T-cell (primary cell): ENCODE measurements around the gene GRM6. TPM values are rescaled to one million over a fixed set of nuclear protein-coding genes. Genes with fewer than 3 reads are reported as not detected.

Experiments used
- ATAC-seq, 4 experiments: fragments of 200-7000 bp in 3 of 4; fragments of 150-1000 bp in 1 of 4; cut with Tn5 transposase; replicated peaks in 1 of 4; 1 replicate in 3 of 4; 2 replicates in 1 of 4; pipeline ENCODE4 v1.10.0; 2021; ENCODE audit warnings: moderate library complexity in 3 of 4, mild to moderate bottlenecking in 2 of 4, moderate number of reproducible peaks in 1 of 4
- CTCF ChIA-PET, 2 donors: fragments of 300-600 bp; sonication (Branson Sonifier 250); formaldehyde crosslinking; loops; one replicate each; lab custom pipeline; 2022; ENCODE audit warnings: antibody characterized with exemption in 2 of 2; lab: Charles Lee
- POLR2A ChIA-PET, 2 donors: fragments of 300-600 bp; sonication (Branson Sonifier 250); formaldehyde crosslinking; loops; one replicate each; lab custom pipeline; 2022; ENCODE audit warnings: antibody characterized with exemption in 2 of 2; lab: Charles Lee
- DNase-seq, 35 experiments: peaks; one replicate each; pipeline versions ENCODE4 v3.0.0 to v3.0.0-alpha.2; 2013 to 2023
- H3K27ac ChIP-seq: one replicate; pipeline ENCODE4 v1.5.1; 2013; ENCODE audit warnings: low read length
- H3K27me3 ChIP-seq, 2 experiments: replicated peaks in 1 of 2; 1 replicate in 1 of 2; 2 replicates in 1 of 2; pipeline versions ENCODE4 v1.6.1 to v1.7.0; 2013; ENCODE audit warnings: low read length in 1 of 2, mixed read lengths in 1 of 2; ENCODE audit not compliant: control insufficient read depth in 2 of 2, insufficient read depth in 2 of 2; ENCODE audit errors: extremely low read depth in 1 of 2
- H3K36me3 ChIP-seq, 2 donors: 1 replicate in 1 of 2; 2 replicates in 1 of 2; pipeline versions ENCODE4 v1.6.1 to v1.7.0; 2013; ENCODE audit warnings: low read length in 1 of 2; ENCODE audit not compliant: control insufficient read depth in 2 of 2, insufficient read depth in 1 of 2; ENCODE audit errors: extremely low read depth in 1 of 2
- H3K4me1 ChIP-seq, 2 experiments: 1 replicate in 1 of 2; 2 replicates in 1 of 2; pipeline versions ENCODE4 v1.6.1 to v1.7.0; 2013; ENCODE audit warnings: low read length in 2 of 2, mixed read lengths in 1 of 2; ENCODE audit not compliant: insufficient read depth in 2 of 2, control insufficient read depth in 1 of 2; ENCODE audit errors: extremely low read depth in 1 of 2
- H3K4me3 ChIP-seq, 2 donors: 1 replicate in 1 of 2; 2 replicates in 1 of 2; pipeline versions ENCODE4 v1.5.1 to v1.7.0; 2013; ENCODE audit warnings: mild to moderate bottlenecking in 2 of 2, low read length in 1 of 2, moderate library complexity in 1 of 2; ENCODE audit not compliant: control insufficient read depth in 1 of 2; ENCODE audit errors: extremely low read depth in 1 of 2
- H3K9me3 ChIP-seq: 2 replicates; pipeline ENCODE4 v1.7.0; 2013
- H3K27ac Mint-ChIP-seq, 2 donors: one replicate each; pipeline ENCODE4 v1.8.0; 2020 to 2021; ENCODE audit warnings: mild to moderate bottlenecking in 2 of 2, mixed read lengths in 2 of 2
- H3K27me3 Mint-ChIP-seq, 2 donors: one replicate each; pipeline ENCODE4 v1.8.0; 2021 to 2022; ENCODE audit warnings: mixed read lengths in 2 of 2
- H3K36me3 Mint-ChIP-seq: one replicate; pipeline ENCODE4 v1.8.0; 2021; ENCODE audit warnings: mixed read lengths
- H3K4me1 Mint-ChIP-seq, 3 donors: one replicate each; pipeline ENCODE4 v1.8.0; 2020 to 2022; ENCODE audit warnings: mixed read lengths in 3 of 3, mild to moderate bottlenecking in 1 of 3
- H3K4me3 Mint-ChIP-seq, 3 donors: one replicate each; pipeline ENCODE4 v1.8.0; 2020 to 2022; ENCODE audit warnings: mild to moderate bottlenecking in 3 of 3, mixed read lengths in 3 of 3, moderate library complexity in 3 of 3
- H3K9me3 Mint-ChIP-seq, 3 donors: one replicate each; pipeline ENCODE4 v1.8.0; 2020 to 2022; ENCODE audit warnings: mixed read lengths in 3 of 3
- whole genome bisulfite sequencing: methylation state at CpG from one replicate; pipeline ENCODE4 v1.1.5; 2013; ENCODE audit warnings: missing lambda C conversion rate; ENCODE audit not compliant: insufficient coverage; 5-methylcytosine and 5-hydroxymethylcytosine counted together
- total RNA-seq, 35 experiments: library from RNA in 6 of 35; stranded (reverse) in 6 of 35; fragments of 120-200 nt in 1 of 35; gene quantifications; one replicate each; pipeline versions ENCODE4 v1.2.1 to v1.2.4 and lab custom pipeline; 2013 to 2026

GRM6 gene
- total RNA-seq, 5 donors from 2014 or later (not counting 1 experiment from before 2014, with no cell fraction given): not detected

DNA sequence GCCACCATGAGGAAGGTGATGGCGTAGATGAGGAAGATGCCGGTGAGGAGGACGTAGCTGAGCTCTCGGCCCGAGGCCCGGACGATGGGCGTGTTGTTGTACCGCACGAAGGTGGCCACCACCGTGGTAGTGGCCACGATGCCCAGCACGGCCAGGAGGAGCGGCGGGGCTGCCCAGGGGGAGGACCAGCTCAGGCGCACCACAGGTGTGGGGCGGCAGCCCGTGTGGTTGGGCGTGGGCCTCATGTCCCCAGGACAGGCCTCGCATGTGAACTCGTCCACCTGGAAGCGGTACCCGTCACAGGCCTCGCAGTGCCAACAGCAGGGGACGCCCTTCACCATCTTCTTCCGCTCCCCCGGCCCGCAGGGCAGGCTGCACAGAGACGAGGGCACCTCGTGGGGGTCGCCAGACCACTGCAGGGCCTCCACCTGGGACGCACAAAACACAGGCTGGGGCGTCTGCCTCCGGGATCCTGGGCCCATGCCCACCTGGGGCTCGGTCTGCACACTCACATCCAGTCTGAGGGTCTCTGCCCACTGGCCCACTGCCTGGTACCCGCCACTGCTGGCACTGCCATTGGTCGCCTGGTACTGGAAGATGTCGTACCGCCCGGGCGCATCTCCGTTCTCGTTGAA lies 8.7 kb downstream of the GRM6 start:
- Histone ChIP-seq H3K4me3 (no peak overlapping the region), H3K4me1 (no peaks in the 10 kb centered on the region), H3K36me3 (no peaks in the 10 kb centered on the region), H3K27me3 (peaks cover 0 to 15% of the 10 kb centered on the region in 2 experiments), H3K27ac (no peak overlapping the region), H3K9me3 (no peaks in the 10 kb centered on the region)
- Mint-ChIP-seq H3K27ac (no peak overlapping the region), H3K4me1 (no peaks in the 10 kb centered on the region), H3K4me3 (no peak overlapping the region), H3K27me3 (peaks cover 0 to 2% of the 10 kb centered on the region in 2 donors), H3K9me3 (peaks cover 4 to 24% (median 9%) of the 10 kb centered on the region in 3 donors), H3K36me3 (no peaks in the 10 kb centered on the region)
- WGBS: 96% methylated on average over 42 of the region's 43 CpGs
- DNase-seq: no peak
- CTCF ChIA-PET: no interaction called here
- ATAC-seq: no peak
- POLR2A ChIA-PET: no interaction called here

GRCh38 chr5:178984145-178985072 lies 10.7 kb downstream of the GRM6 start:
- H3K9me3 ChIP-seq: no peaks in the 10 kb centered on the region
- H3K4me3 Mint-ChIP-seq: no peak overlapping the region
- no peaks in the 10 kb centered on the region for H3K4me1 Mint-ChIP-seq
- no peaks in the 10 kb centered on the region for H3K36me3 Mint-ChIP-seq
- H3K4me1 ChIP-seq: no peaks in the 10 kb centered on the region
- peaks cover 7 to 32% (median 8%) of the 10 kb centered on the region in 3 donors for H3K9me3 Mint-ChIP-seq
- peaks cover 0 to 8% of the 10 kb centered on the region in 2 experiments for H3K27me3 ChIP-seq
- DNase-seq (no peak), ATAC-seq (no peak)
- ChIA-PET POLR2A (no interaction called here), CTCF (no interaction called here)
- H3K27me3 Mint-ChIP-seq: no peaks in the 10 kb centered on the region
- no peak overlapping the region for H3K27ac ChIP-seq
- H3K27ac Mint-ChIP-seq: no peak overlapping the region
- H3K4me3 ChIP-seq: no peak overlapping the region
- no peaks in the 10 kb centered on the region for H3K36me3 ChIP-seq
- WGBS: 92% methylated on average over 37 of the region's 37 CpGs

DNA sequence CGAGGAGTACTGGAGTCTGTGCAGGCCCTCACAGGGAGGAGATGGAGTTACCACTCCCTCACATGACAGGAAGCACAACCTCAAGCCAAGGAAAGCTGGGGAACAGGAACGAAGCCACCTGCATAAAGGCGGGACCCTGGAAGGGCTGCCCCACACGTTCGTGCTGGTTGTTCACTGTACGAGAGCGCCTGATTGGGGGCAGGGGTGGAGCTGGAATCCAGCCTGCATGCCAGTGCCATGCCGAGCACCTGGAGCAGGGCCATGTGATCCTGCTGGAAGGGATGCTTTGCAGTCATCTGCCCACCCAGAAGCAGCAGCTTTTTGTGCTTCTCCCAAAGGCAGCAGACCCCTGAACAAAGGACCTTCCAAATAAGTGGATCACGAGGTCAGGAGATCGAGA lies 11.4 kb downstream of the GRM6 start:
- Mint-ChIP-seq H3K27ac (no peak overlapping the region), H3K4me1 (no peaks in the 10 kb centered on the region), H3K9me3 (peaks cover 10 to 33% (median 12%) of the 10 kb centered on the region in 3 donors), H3K36me3 (peaks cover under 1% of the 10 kb centered on the region), H3K27me3 (no peaks in the 10 kb centered on the region), H3K4me3 (no peak overlapping the region)
- no peak for DNase-seq
- 83% methylated on average over 8 of the region's 10 CpGs for WGBS
- POLR2A ChIA-PET: no interaction called here
- Histone ChIP-seq H3K27me3 (peaks cover 0 to 8% of the 10 kb centered on the region in 2 experiments), H3K4me1 (no peaks in the 10 kb centered on the region), H3K27ac (no peak overlapping the region), H3K9me3 (no peaks in the 10 kb centered on the region), H3K36me3 (no peaks in the 10 kb centered on the region), H3K4me3 (no peak overlapping the region)
- no peak for ATAC-seq
- CTCF ChIA-PET: no interaction called here

- ChIA-PET CTCF (no interaction called here), POLR2A (no interaction called here)
- H3K4me1 Mint-ChIP-seq: no peaks in the 10 kb centered on the region
- no peaks in the 10 kb centered on the region for H3K36me3 ChIP-seq
- 92% methylated on average over 15 of the region's 17 CpGs for WGBS
- no peaks in the 10 kb centered on the region for H3K9me3 ChIP-seq
- H3K36me3 Mint-ChIP-seq: peaks cover 4% of the 10 kb centered on the region
- no peaks in the 10 kb centered on the region for H3K4me1 ChIP-seq
- H3K4me3 ChIP-seq: no peak overlapping the region
- H3K27me3 ChIP-seq: peaks cover 0 to 6% of the 10 kb centered on the region in 2 experiments
- H3K9me3 Mint-ChIP-seq: peaks cover 8 to 38% (median 14%) of the 10 kb centered on the region in 3 donors
- no peak overlapping the region for H3K27ac ChIP-seq
- H3K27me3 Mint-ChIP-seq: no peaks in the 10 kb centered on the region
- ATAC-seq (no peak), DNase-seq (no peak)
- no peak overlapping the region for H3K4me3 Mint-ChIP-seq
- no peak overlapping the region for H3K27ac Mint-ChIP-seq
Observed at GRCh38 chr5:178982941-178983340, 12.2 kb downstream of the GRM6 start.

GRCh38 chr5:178981381-178981780 lies 13.7 kb downstream of the GRM6 start:
- ATAC-seq (no peak), DNase-seq (no peak)
- H3K27ac Mint-ChIP-seq: no peak overlapping the region
- WGBS: 92% methylated on average over 8 of the region's 15 CpGs
- H3K4me1 Mint-ChIP-seq: no peaks in the 10 kb centered on the region
- no peak overlapping the region for H3K4me3 ChIP-seq
- CTCF ChIA-PET: interaction anchor here in 1 of 2 donors (0.6 kb wide), 1 partner anchor 31 kb away, joined by 3 read pairs; no protein-coding TSS in a partner anchor
- H3K27ac ChIP-seq: no peak overlapping the region
- H3K27me3 Mint-ChIP-seq: no peaks in the 10 kb centered on the region
- H3K9me3 Mint-ChIP-seq: peaks cover 14 to 43% (median 21%) of the 10 kb centered on the region in 3 donors
- peaks cover 4% of the 10 kb centered on the region for H3K36me3 Mint-ChIP-seq
- no peak overlapping the region for H3K4me3 Mint-ChIP-seq
- H3K4me1 ChIP-seq: no peaks in the 10 kb centered on the region
- peaks cover 0 to 6% of the 10 kb centered on the region in 2 experiments for H3K27me3 ChIP-seq
- no peaks in the 10 kb centered on the region for H3K36me3 ChIP-seq
- POLR2A ChIA-PET: no interaction called here
- no peaks in the 10 kb centered on the region for H3K9me3 ChIP-seq

GRCh38 chr5:178965465-178966055 lies 29.6 kb downstream of the GRM6 start:
- POLR2A ChIA-PET: interaction anchor here in 1 of 2 donors (0.6 kb wide), 1 partner anchor 27 kb away, joined by 3 read pairs; no protein-coding TSS in a partner anchor
- 100% methylated on average over 1 of the region's 5 CpGs for WGBS

More at GRCh38 chr5:178965465-178966055, 29.6 kb downstream of the GRM6 start:
- ATAC-seq (no peak), DNase-seq (no peak)
- Histone ChIP-seq H3K27ac (no peak overlapping the region), H3K27me3 (no peaks in the 10 kb centered on the region), H3K4me3 (no peak overlapping the region), H3K9me3 (peaks cover 3% of the 10 kb centered on the region), H3K36me3 (no peaks in the 10 kb centered on the region), H3K4me1 (no peaks in the 10 kb centered on the region)
- CTCF ChIA-PET: no interaction called here
- Mint-ChIP-seq H3K4me3 (no peak overlapping the region), H3K27ac (no peak overlapping the region), H3K36me3 (peaks cover 12% of the 10 kb centered on the region), H3K4me1 (no peaks in the 10 kb centered on the region), H3K27me3 (no peaks in the 10 kb centered on the region), H3K9me3 (peaks cover 30 to 74% (median 66%) of the 10 kb centered on the region in 3 donors)
